CD14-positive monocyte (primary cell): ENCODE measurements around the gene HYAL1. TPM values are rescaled to one million over a fixed set of nuclear protein-coding genes. Genes with fewer than 3 reads are reported as not detected.
A peak's percentile ranks its signal among the peaks of the same experiment; 100 is the strongest.

Experiments used
- DNase-seq, 3 donors: peaks; one replicate each; pipeline ENCODE4 v3.0.0-alpha.2; 2011 to 2022
- H2AFZ ChIP-seq: 2 replicates; pipeline ENCODE4 v1.6.0; 2012; ENCODE audit warnings: mild to moderate bottlenecking, low read depth, low read length, inconsistent platforms; ENCODE audit not compliant: insufficient read depth, poor library complexity, severe bottlenecking
- H3K27ac ChIP-seq, 2 donors: 1 replicate in 1 of 2; 2 replicates in 1 of 2; pipeline ENCODE4 v1.5.1; 2012 to 2013; ENCODE audit warnings: low read length in 2 of 2, control low read depth in 1 of 2, inconsistent platforms in 1 of 2, low read depth in 1 of 2, mild to moderate bottlenecking in 1 of 2
- H3K27me3 ChIP-seq, 2 donors: one replicate each; pipeline versions ENCODE4 v1.6.0 to v1.6.1; 2011 to 2013; ENCODE audit warnings: low read length in 2 of 2; ENCODE audit not compliant: control insufficient read depth in 2 of 2, insufficient read depth in 2 of 2
- H3K36me3 ChIP-seq, 2 donors: replicated peaks in 1 of 2; 1 replicate in 1 of 2; 2 replicates in 1 of 2; pipeline versions ENCODE4 v1.5.1 to v1.6.1; 2012 to 2013; ENCODE audit warnings: low read length in 2 of 2, control low read depth in 1 of 2, inconsistent platforms in 1 of 2, mild to moderate bottlenecking in 1 of 2; ENCODE audit not compliant: insufficient read depth in 2 of 2, control insufficient read depth in 1 of 2
- H3K4me1 ChIP-seq, 2 donors: 1 replicate in 1 of 2; 2 replicates in 1 of 2; pipeline versions ENCODE4 v1.5.1 to v1.6.1; 2012 to 2013; ENCODE audit warnings: low read length in 2 of 2, control low read depth in 1 of 2, inconsistent platforms in 1 of 2, mild to moderate bottlenecking in 1 of 2, moderate library complexity in 1 of 2; ENCODE audit not compliant: insufficient read depth in 2 of 2, control insufficient read depth in 1 of 2
- H3K4me2 ChIP-seq: replicated peaks from 2 replicates; pipeline ENCODE3; 2012; ENCODE audit warnings: low read length, moderate library complexity, mild to moderate bottlenecking; ENCODE audit not compliant: poor library complexity, severe bottlenecking; ENCODE audit errors: extremely low read depth
- H3K4me3 ChIP-seq, 3 experiments: fragments of 200-600 bp in 1 of 3; sonication (generic) in 1 of 3; replicated peaks in 1 of 3; 1 replicate in 2 of 3; 2 replicates in 1 of 3; pipeline ENCODE4 v1.5.1; 2011 to 2013; ENCODE audit warnings: low read length in 3 of 3, mild to moderate bottlenecking in 3 of 3, control low read depth in 2 of 3, low read depth in 2 of 3, inconsistent platforms in 1 of 3, moderate library complexity in 1 of 3
- H3K79me2 ChIP-seq: 2 replicates; pipeline ENCODE4 v1.6.0; 2012; ENCODE audit warnings: mild to moderate bottlenecking, control low read depth, inconsistent platforms, low read length, moderate library complexity; ENCODE audit not compliant: insufficient read depth
- H3K9ac ChIP-seq: 2 replicates; pipeline ENCODE4 v1.6.0; 2017; ENCODE audit warnings: low read length, mild to moderate bottlenecking; ENCODE audit not compliant: insufficient read depth, poor library complexity, severe bottlenecking
- H3K9me3 ChIP-seq, 2 donors: replicated peaks in 1 of 2; 1 replicate in 1 of 2; 2 replicates in 1 of 2; pipeline versions ENCODE4 v1.5.1 to v1.6.1; 2012 to 2013; ENCODE audit warnings: low read length in 2 of 2, control low read depth in 1 of 2; ENCODE audit not compliant: control insufficient read depth in 1 of 2, insufficient read depth in 1 of 2
- H4K20me1 ChIP-seq: 2 replicates; pipeline ENCODE4 v1.6.0; 2012; ENCODE audit warnings: mild to moderate bottlenecking, low read length, control low read depth, moderate library complexity; ENCODE audit not compliant: insufficient read depth
- H3K27ac Mint-ChIP-seq, 7 donors: one replicate each; pipeline ENCODE4 v1.8.0; 2020; ENCODE audit warnings: mild to moderate bottlenecking in 7 of 7, mixed read lengths in 7 of 7, moderate library complexity in 6 of 7, inconsistent platforms in 2 of 7
- H3K27me3 Mint-ChIP-seq, 3 donors: one replicate each; pipeline ENCODE4 v1.8.0; 2021 to 2022; ENCODE audit warnings: low read depth in 3 of 3, mild to moderate bottlenecking in 3 of 3, mixed read lengths in 3 of 3, moderate library complexity in 3 of 3, inconsistent platforms in 1 of 3
- H3K36me3 Mint-ChIP-seq, 2 donors: one replicate each; pipeline ENCODE4 v1.8.0; 2020; ENCODE audit warnings: mixed read lengths in 2 of 2, inconsistent platforms in 1 of 2, mild to moderate bottlenecking in 1 of 2
- H3K4me1 Mint-ChIP-seq: one replicate; pipeline ENCODE4 v1.8.0; 2020; ENCODE audit warnings: mild to moderate bottlenecking, mixed read lengths
- H3K4me3 Mint-ChIP-seq, 2 donors: one replicate each; pipeline ENCODE4 v1.8.0; 2020; ENCODE audit warnings: mild to moderate bottlenecking in 2 of 2, mixed read lengths in 2 of 2, moderate library complexity in 1 of 2
- H3K9me3 Mint-ChIP-seq, 7 donors: one replicate each; pipeline ENCODE4 v1.8.0; 2020 to 2022; ENCODE audit warnings: mixed read lengths in 7 of 7, mild to moderate bottlenecking in 6 of 7, moderate library complexity in 6 of 7, inconsistent platforms in 2 of 7
- CTCF ChIP-seq: fragments of 200-600 bp; IDR thresholded peaks from one replicate; pipeline ENCODE4 v1.8.0; 2022; ENCODE audit warnings: antibody characterized with exemption, mild to moderate bottlenecking
- WGBS: methylation state at CpG from one replicate; pipeline ENCODE4 v1.1.5; 2013; ENCODE audit warnings: missing lambda C conversion rate; ENCODE audit not compliant: insufficient coverage; 5-methylcytosine and 5-hydroxymethylcytosine counted together
- intact Hi-C, 2 donors: fragments of 100-400 bp; cut with micrococcal nuclease; formaldehyde crosslinking; loops; one replicate each; pipeline versions ENCODE4 v1.15.0 to v1.15.1; 2023
- polyA plus RNA-seq, 3 donors: library from polyadenylated mRNA; depleted of rRNA in 1 of 3; unstranded in 2 of 3; stranded (reverse) in 1 of 3; fragments of 300-500 nt in 2 of 3; fragments of >200 nt in 1 of 3; fragmentation: Illumina TruSeq in 2 of 3; gene quantifications; 1 replicate in 2 of 3; 2 replicates in 1 of 3; pipeline ENCODE4 v1.2.3, GENCODE V29; 2012 to 2021

HYAL1 gene
- polyA plus RNA-seq, 3 donors: 0.57 TPM; not detected in 2

GRCh38 chr3:50271314-50271936 lies 31.9 kb downstream of the HYAL1 start:
- peaks cover 16 to 33% of the 10 kb centered on the region in 2 donors for H3K4me1 ChIP-seq
- no peak overlapping the region for H2AFZ ChIP-seq
- Mint-ChIP-seq H3K27me3 (peaks cover 54 to 66% (median 64%) of the 10 kb centered on the region in 3 donors), H3K4me3 (no peak overlapping the region), H3K9me3 (peaks cover 0 to 18% (median 11%) of the 10 kb centered on the region in 7 donors), H3K36me3 (peaks cover 6 to 8% of the 10 kb centered on the region in 2 donors), H3K27ac (peak overlapping the region in 2 of 7 donors; percentile 10 to 15), H3K4me1 (peaks cover 26% of the 10 kb centered on the region)
- no peak overlapping the region for H3K4me2 ChIP-seq
- intact Hi-C loops: loop anchor here in 1 of 2 donors (1.0 to 5.0 kb wide), 2 partner anchors 78 to 149 kb away; no protein-coding TSS in a partner anchor
- WGBS: 92% methylated on average over 6 of the region's 10 CpGs
- H3K9me3 ChIP-seq: peaks cover 0 to 11% of the 10 kb centered on the region in 2 donors
- TF ChIP-seq CTCF: no peak
- no peaks in the 10 kb centered on the region for H3K36me3 ChIP-seq
- peaks cover 24 to 50% of the 10 kb centered on the region in 2 donors for H3K27me3 ChIP-seq
- H3K4me3 ChIP-seq: no peak overlapping the region
- H3K27ac ChIP-seq: no peak overlapping the region
- peaks cover 6% of the 10 kb centered on the region for H4K20me1 ChIP-seq
- DNase-seq: no peak
- no peaks in the 10 kb centered on the region for H3K79me2 ChIP-seq
- no peak overlapping the region for H3K9ac ChIP-seq

- Mint-ChIP-seq H3K4me3 (no peak overlapping the region), H3K27me3 (peaks cover 53 to 68% (median 64%) of the 10 kb centered on the region in 3 donors), H3K27ac (peak overlapping the region in 1 of 7 donors; percentile 24), H3K4me1 (peaks cover 21% of the 10 kb centered on the region), H3K9me3 (peaks cover 0 to 13% (median 7%) of the 10 kb centered on the region in 7 donors), H3K36me3 (peaks cover 4 to 5% of the 10 kb centered on the region in 2 donors)
- Histone ChIP-seq H3K79me2 (no peaks in the 10 kb centered on the region), H3K4me1 (peaks cover 16 to 26% of the 10 kb centered on the region in 2 donors), H3K27ac (no peak overlapping the region), H2AFZ (no peak overlapping the region), H3K27me3 (peaks cover 16 to 49% of the 10 kb centered on the region in 2 donors), H3K4me2 (no peak overlapping the region), H3K36me3 (no peaks in the 10 kb centered on the region), H3K9me3 (peaks cover 0 to 11% of the 10 kb centered on the region in 2 donors), H3K9ac (no peak overlapping the region), H4K20me1 (peaks cover 6% of the 10 kb centered on the region), H3K4me3 (no peak overlapping the region)
- WGBS: 100% methylated on average over 9 of the region's 19 CpGs
- peak in 1 of 3 donors; percentile 32 for DNase-seq
- intact Hi-C loops: loop anchor here in 1 of 2 donors (1.0 to 5.0 kb wide), 2 partner anchors 77 to 148 kb away; no protein-coding TSS in a partner anchor
- TF ChIP-seq CTCF: no peak
Measured at GRCh38 chr3:50270422-50271224, 32.8 kb downstream of the HYAL1 start.
